Natural killer cell (primary cell): ENCODE data around the gene RCOR2. TPM values are rescaled to one million over a fixed set of nuclear protein-coding genes. Genes with fewer than 3 reads are reported as not detected.

ENCODE experiments used
- ATAC-seq, 3 donors: fragments of 150-1000 bp in 2 of 3; fragments of 200-7000 bp in 1 of 3; cut with Tn5 transposase; 1 replicate in 1 of 3; 2 replicates in 2 of 3; pipeline ENCODE4 v1.10.0; 2021; ENCODE audit warnings: mild to moderate bottlenecking in 2 of 3, moderate library complexity in 2 of 3
- DNase-seq, 2 donors: peaks; one replicate each; pipeline versions ENCODE4 v3.0.0 to v3.0.0-alpha.2; 2013 to 2021; ENCODE audit warnings: mixed read lengths in 1 of 2
- H3K27ac ChIP-seq: one replicate; pipeline ENCODE4 v1.5.1; 2013; ENCODE audit warnings: mild to moderate bottlenecking, low read length
- H3K27me3 ChIP-seq: one replicate; pipeline ENCODE4 v1.6.1; 2013; ENCODE audit warnings: low read length; ENCODE audit not compliant: control insufficient read depth, insufficient read depth
- H3K36me3 ChIP-seq: one replicate; pipeline ENCODE4 v1.6.1; 2013; ENCODE audit warnings: low read length; ENCODE audit not compliant: control insufficient read depth, insufficient read depth
- H3K4me1 ChIP-seq: one replicate; pipeline ENCODE4 v1.6.1; 2013; ENCODE audit warnings: low read length; ENCODE audit not compliant: control insufficient read depth, insufficient read depth
- H3K4me3 ChIP-seq: one replicate; pipeline ENCODE4 v1.5.1; 2013; ENCODE audit warnings: low read length
- H3K9me3 ChIP-seq: one replicate; pipeline ENCODE4 v1.6.1; 2013; ENCODE audit warnings: low read length; ENCODE audit not compliant: control insufficient read depth, insufficient read depth
- H3K27ac Mint-ChIP-seq, 2 donors: one replicate each; pipeline ENCODE4 v1.8.0; 2022; ENCODE audit warnings: mild to moderate bottlenecking in 2 of 2, mixed read lengths in 2 of 2, moderate library complexity in 1 of 2
- H3K27me3 Mint-ChIP-seq, 2 donors: one replicate each; pipeline ENCODE4 v1.8.0; 2022; ENCODE audit warnings: low read depth in 2 of 2, mixed read lengths in 2 of 2
- H3K36me3 Mint-ChIP-seq: one replicate; pipeline ENCODE4 v1.8.0; 2022; ENCODE audit warnings: mixed read lengths
- H3K4me1 Mint-ChIP-seq, 2 donors: one replicate each; pipeline ENCODE4 v1.8.0; 2022; ENCODE audit warnings: mixed read lengths in 2 of 2
- H3K4me3 Mint-ChIP-seq: one replicate; pipeline ENCODE4 v1.8.0; 2022; ENCODE audit warnings: mild to moderate bottlenecking, moderate library complexity, mixed read lengths
- H3K9me3 Mint-ChIP-seq, 2 donors: one replicate each; pipeline ENCODE4 v1.8.0; 2022; ENCODE audit warnings: mixed read lengths in 2 of 2
- WGBS: methylation state at CpG from one replicate; pipeline ENCODE4 v1.1.7; 2013; ENCODE audit warnings: missing lambda C conversion rate; ENCODE audit not compliant: insufficient coverage; 5-methylcytosine and 5-hydroxymethylcytosine counted together
- intact Hi-C: fragments of 100-400 bp; cut with micrococcal nuclease; formaldehyde crosslinking; loops from one replicate; pipeline ENCODE4 v1.14.2; 2022
- total RNA-seq, 4 donors: library from RNA; stranded (reverse); fragments of 120-200 nt in 1 of 4; gene quantifications; one replicate each; pipeline versions ENCODE4 v1.2.3 to v1.2.4, GENCODE V29; 2013 to 2022
- TF ChIP-seq, protein P1 (sequence below): fragments of 200-600 bp; IDR thresholded peaks from one replicate; pipeline ENCODE4 v1.8.0; 2022; ENCODE audit warnings: antibody characterized with exemption

The RCOR2 gene
- total RNA-seq, 3 donors from 2014 or later (not counting 1 experiment from before 2014, with no cell fraction given), result not detected

DNA sequence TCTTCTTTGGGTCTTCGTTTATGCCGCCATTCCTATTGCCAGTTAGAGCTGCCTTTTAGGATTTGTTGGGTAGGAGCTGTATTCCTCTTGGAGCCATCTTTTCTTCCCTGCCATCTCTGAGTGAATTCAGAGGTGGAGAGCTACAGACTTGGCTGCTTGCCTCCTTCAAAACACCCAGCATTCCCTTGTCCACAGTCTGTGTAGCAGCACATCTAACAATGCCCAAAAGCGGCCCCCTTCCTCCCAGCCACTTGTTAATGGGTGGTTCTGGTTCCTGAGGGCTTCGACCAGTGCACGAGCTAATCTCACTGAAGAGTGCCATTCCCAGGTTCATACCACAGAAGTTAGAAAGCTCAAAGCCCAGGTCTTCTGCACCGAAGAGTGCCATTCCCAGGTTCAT lies 40.3 kb downstream of the RCOR2 start:
- ATAC-seq, result no peak
- H3K27me3 Mint-ChIP-seq, result no peaks in the 10 kb centered on the region
- peaks cover 61% of the 10 kb centered on the region for H3K4me1 ChIP-seq
- no peaks in the 10 kb centered on the region for H3K9me3 Mint-ChIP-seq
- intact Hi-C loops, result no loop called here
- peaks cover 56 to 67% of the 10 kb centered on the region in 2 donors for H3K4me1 Mint-ChIP-seq
- no peaks in the 10 kb centered on the region for H3K9me3 ChIP-seq
- H3K4me3 ChIP-seq, result no peak overlapping the region
- no peak overlapping the region for H3K27ac ChIP-seq
- no peak for DNase-seq
- peaks cover 8% of the 10 kb centered on the region for H3K36me3 ChIP-seq
- TF ChIP-seq, protein P1, sequence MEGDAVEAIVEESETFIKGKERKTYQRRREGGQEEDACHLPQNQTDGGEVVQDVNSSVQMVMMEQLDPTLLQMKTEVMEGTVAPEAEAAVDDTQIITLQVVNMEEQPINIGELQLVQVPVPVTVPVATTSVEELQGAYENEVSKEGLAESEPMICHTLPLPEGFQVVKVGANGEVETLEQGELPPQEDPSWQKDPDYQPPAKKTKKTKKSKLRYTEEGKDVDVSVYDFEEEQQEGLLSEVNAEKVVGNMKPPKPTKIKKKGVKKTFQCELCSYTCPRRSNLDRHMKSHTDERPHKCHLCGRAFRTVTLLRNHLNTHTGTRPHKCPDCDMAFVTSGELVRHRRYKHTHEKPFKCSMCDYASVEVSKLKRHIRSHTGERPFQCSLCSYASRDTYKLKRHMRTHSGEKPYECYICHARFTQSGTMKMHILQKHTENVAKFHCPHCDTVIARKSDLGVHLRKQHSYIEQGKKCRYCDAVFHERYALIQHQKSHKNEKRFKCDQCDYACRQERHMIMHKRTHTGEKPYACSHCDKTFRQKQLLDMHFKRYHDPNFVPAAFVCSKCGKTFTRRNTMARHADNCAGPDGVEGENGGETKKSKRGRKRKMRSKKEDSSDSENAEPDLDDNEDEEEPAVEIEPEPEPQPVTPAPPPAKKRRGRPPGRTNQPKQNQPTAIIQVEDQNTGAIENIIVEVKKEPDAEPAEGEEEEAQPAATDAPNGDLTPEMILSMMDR, result no peak
- H3K27me3 ChIP-seq, result no peaks in the 10 kb centered on the region
- no peak overlapping the region for H3K4me3 Mint-ChIP-seq
- H3K27ac Mint-ChIP-seq, result no peak overlapping the region
- 97% methylated on average over 6 of the region's 6 CpGs for WGBS
- no peaks in the 10 kb centered on the region for H3K36me3 Mint-ChIP-seq

DNA sequence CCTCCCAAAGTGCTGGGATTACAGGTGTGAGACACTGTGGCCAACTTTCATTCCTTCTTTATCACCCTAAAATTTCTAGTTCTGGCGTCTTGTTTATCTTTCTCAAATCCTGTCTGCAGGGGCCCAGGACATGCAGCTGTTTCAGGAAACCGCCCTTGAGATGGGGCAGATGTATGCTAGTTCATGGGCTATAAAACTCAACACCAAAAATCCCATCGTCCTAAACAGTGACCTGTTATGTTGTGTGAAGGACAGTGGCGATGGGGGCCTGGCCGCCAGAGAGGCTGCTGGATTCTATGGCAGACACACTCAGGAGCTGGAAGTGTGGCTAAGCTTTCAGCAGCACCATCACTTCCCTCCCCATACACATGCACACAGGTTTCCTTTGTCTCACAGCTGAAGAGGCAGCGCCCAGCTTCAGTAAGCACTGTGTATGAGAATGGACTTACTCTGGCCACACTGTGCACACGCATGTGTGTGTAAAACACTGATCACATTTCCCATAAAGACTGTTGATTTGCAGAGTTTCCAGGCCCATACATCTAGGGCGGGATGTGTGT lies 41.4 kb downstream of the RCOR2 start:
- Histone ChIP-seq H3K9me3 (no peaks in the 10 kb centered on the region), H3K27ac (no peak overlapping the region), H3K4me3 (no peak overlapping the region), H3K4me1 (peaks cover 58% of the 10 kb centered on the region), H3K36me3 (peaks cover 8% of the 10 kb centered on the region), H3K27me3 (no peaks in the 10 kb centered on the region)
- H3K4me1 Mint-ChIP-seq, result peaks cover 56 to 67% of the 10 kb centered on the region in 2 donors
- H3K36me3 Mint-ChIP-seq, result no peaks in the 10 kb centered on the region
- no peaks in the 10 kb centered on the region for H3K27me3 Mint-ChIP-seq
- H3K27ac Mint-ChIP-seq, result peak overlapping the region; percentile 39 to 68
- intact Hi-C loops, result no loop called here
- H3K9me3 Mint-ChIP-seq, result no peaks in the 10 kb centered on the region
- TF ChIP-seq, protein P1, result no peak
- peak overlapping the region; percentile 49 for H3K4me3 Mint-ChIP-seq
- no peak for DNase-seq
- 94% methylated on average over 5 of the region's 8 CpGs for WGBS
- ATAC-seq, result no peak

DNA sequence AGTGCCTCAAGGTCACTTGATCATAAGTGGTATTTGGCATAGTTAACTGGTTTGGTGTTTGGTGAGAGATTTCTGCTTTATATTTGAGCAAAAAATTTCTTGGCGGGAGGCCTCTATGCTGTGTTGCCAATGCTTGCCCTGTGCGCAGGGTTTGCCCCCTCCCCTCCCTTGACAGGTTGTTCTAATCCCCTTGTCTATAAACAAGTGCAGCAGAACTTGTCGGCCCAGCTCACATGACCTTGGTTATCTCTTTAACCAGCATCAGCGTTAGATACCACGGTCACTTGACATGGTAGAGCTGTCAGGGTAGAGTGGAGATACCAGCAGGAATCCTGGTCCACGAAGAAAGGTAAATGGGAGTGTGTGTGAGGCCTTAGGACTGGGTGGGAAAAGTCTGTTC lies 42.5 kb downstream of the RCOR2 start:
- H3K27ac ChIP-seq, result no peak overlapping the region
- H3K4me1 ChIP-seq, result peaks cover 62% of the 10 kb centered on the region
- peaks cover 8% of the 10 kb centered on the region for H3K36me3 ChIP-seq
- no peaks in the 10 kb centered on the region for H3K27me3 ChIP-seq
- intact Hi-C loops, result loop anchor here (5.0 kb wide), 1 partner anchor 43 kb away; the partner anchor contains the start of gene RCOR2
- DNase-seq, result no peak
- Mint-ChIP-seq H3K36me3 (no peaks in the 10 kb centered on the region), H3K9me3 (no peaks in the 10 kb centered on the region), H3K4me1 (peaks cover 56 to 68% of the 10 kb centered on the region in 2 donors), H3K27me3 (no peaks in the 10 kb centered on the region), H3K27ac (peak overlapping the region; percentile 63 to 76), H3K4me3 (peak overlapping the region; percentile 9)
- H3K9me3 ChIP-seq, result no peaks in the 10 kb centered on the region
- H3K4me3 ChIP-seq, result no peak overlapping the region
- TF ChIP-seq, protein P1, result no peak
- no peak for ATAC-seq
- WGBS, result 57% methylated on average over 6 of the region's 6 CpGs

DNA sequence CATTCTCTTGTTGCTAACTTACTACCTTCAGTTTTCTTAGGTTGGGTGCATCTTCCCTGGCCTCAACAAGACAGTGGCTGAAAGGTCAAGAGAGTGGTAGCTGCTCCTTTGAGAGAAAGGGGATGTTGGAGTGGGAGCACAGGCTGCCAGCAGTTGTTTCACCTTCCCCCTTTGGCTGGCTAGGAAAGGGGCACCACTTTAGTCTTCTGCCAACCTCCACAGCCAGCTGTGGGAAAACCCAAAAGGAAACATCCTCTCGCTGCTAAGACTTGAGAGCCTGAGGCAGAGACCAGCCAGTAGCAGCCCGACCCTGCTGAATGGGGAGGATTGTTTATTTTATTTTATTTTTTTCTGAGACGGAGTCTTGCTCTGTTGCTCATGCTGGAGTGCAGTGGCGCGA lies 43.7 kb downstream of the RCOR2 start:
- Mint-ChIP-seq H3K4me3 (peak overlapping the region; percentile 40), H3K36me3 (no peaks in the 10 kb centered on the region), H3K27ac (peak overlapping the region; percentile 63 to 76), H3K27me3 (no peaks in the 10 kb centered on the region), H3K4me1 (peaks cover 68 to 74% of the 10 kb centered on the region in 2 donors), H3K9me3 (no peaks in the 10 kb centered on the region)
- intact Hi-C loops, result loop anchor here (2.0 to 5.0 kb wide), 2 partner anchors 15 to 44 kb away; partner anchors contain the start of gene RCOR2
- ATAC-seq (no peak), DNase-seq (no peak)
- H3K4me1 ChIP-seq, result peaks cover 74% of the 10 kb centered on the region
- H3K36me3 ChIP-seq, result peaks cover 7% of the 10 kb centered on the region
- WGBS, result 80% methylated on average over 5 of the region's 5 CpGs
- no peaks in the 10 kb centered on the region for H3K9me3 ChIP-seq
- H3K27ac ChIP-seq, result peak overlapping the region; percentile 19
- TF ChIP-seq, protein P1, result no peak
- H3K27me3 ChIP-seq, result no peaks in the 10 kb centered on the region
- no peak overlapping the region for H3K4me3 ChIP-seq
